Fibroblast of villous mesenchyme (primary cell): ENCODE results near the gene MRPL46. TPM values are rescaled to one million over a fixed set of nuclear protein-coding genes. Genes with fewer than 3 reads are reported as not detected.

Experiments
- DNase-seq: peaks from one replicate; pipeline ENCODE4 v3.0.0-alpha.2; 2010; ENCODE audit warnings: low read depth
- H3K4me3 ChIP-seq: 2 replicates; pipeline ENCODE4 v1.5.1; 2011; ENCODE audit warnings: low read depth, mild to moderate bottlenecking, low read length
- total RNA-seq: library from RNA; depleted of rRNA; stranded (reverse); fragments of >200 nt; gene quantifications from 2 replicates; pipeline ENCODE4 v1.2.3, GENCODE V29; 2012
- TF ChIP-seq, protein P1 (sequence below): IDR thresholded peaks from 2 replicates; pipeline ENCODE4 v1.5.1; 2012; ENCODE audit warnings: low read depth, mild to moderate bottlenecking, low read length; ENCODE audit not compliant: insufficient read depth

MRPL46 gene
- total RNA-seq, 1 donor, result 18.6 TPM

DNA sequence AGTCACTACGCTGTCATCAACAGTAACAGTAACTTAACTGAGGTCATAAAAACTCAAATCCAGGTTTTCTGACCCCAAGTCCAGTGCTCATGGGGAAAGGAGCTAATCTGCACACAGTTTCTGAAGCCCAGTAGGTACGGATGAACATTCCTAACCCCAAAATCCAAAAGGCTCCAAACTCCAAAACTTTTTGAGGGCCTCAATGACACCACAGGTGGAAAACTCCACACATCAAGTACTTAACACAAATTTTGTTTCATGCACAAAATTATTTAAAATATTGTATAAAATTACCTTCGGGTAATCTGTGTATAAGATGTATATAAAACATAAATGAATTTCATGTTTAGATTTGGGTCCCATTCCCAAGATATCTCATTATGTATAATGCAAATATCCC, 10.5 kb downstream of the MRPL46 start:
- no peak overlapping the region for H3K4me3 ChIP-seq
- TF ChIP-seq, protein P1, sequence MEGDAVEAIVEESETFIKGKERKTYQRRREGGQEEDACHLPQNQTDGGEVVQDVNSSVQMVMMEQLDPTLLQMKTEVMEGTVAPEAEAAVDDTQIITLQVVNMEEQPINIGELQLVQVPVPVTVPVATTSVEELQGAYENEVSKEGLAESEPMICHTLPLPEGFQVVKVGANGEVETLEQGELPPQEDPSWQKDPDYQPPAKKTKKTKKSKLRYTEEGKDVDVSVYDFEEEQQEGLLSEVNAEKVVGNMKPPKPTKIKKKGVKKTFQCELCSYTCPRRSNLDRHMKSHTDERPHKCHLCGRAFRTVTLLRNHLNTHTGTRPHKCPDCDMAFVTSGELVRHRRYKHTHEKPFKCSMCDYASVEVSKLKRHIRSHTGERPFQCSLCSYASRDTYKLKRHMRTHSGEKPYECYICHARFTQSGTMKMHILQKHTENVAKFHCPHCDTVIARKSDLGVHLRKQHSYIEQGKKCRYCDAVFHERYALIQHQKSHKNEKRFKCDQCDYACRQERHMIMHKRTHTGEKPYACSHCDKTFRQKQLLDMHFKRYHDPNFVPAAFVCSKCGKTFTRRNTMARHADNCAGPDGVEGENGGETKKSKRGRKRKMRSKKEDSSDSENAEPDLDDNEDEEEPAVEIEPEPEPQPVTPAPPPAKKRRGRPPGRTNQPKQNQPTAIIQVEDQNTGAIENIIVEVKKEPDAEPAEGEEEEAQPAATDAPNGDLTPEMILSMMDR, result no peak
- no peak for DNase-seq

GRCh38 chr15:88454867-88455810, 12.0 kb downstream of the MRPL46 start:
- H3K4me3 ChIP-seq, result no peak overlapping the region
- peak; percentile 72 for DNase-seq
- TF ChIP-seq, protein P1, result peak; percentile 82

DNA sequence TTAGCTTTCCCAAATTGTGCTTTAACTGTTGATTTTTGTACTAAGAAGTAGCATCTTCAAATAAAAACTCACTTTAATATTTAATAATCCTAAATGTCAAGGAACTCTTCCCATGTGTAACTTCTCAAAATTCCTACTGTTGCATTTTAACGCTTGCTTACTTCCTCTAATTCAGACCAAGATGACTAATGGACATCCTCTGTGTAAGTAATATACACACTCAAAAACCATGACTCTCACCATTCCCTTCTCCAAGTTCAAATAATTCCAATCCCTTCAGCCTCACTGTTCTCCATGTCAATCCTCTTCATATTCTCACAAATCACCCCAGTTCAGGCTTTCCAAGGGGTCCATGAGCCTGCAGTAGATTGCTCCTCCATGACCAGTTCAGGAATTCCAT, 13.0 kb downstream of the MRPL46 start:
- H3K4me3 ChIP-seq, result no peak overlapping the region
- TF ChIP-seq, protein P1, result no peak
- no peak for DNase-seq

DNA sequence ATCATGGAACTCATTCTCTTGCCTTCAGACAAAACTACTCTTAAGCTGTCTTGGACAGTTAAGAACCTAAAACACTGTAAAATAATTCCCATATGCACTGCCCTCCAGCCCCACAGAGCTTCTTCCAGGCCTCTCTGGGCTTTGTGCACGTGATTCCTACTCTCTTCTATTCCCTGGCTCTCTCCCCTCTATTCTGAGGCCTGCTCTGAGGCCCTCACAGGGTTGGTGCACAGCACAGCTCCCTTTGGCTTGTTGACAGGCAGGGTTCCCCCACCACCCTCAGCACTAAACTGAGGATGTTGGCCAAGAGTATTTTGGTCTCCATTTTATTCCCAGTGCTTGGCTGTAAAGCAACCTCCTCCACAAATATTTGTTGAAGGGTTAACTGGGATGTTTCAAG, 13.5 kb downstream of the MRPL46 start:
- no peak for DNase-seq
- TF ChIP-seq, protein P1, result no peak
- H3K4me3 ChIP-seq, result no peak overlapping the region

- H3K4me3 ChIP-seq, result no peak overlapping the region
- TF ChIP-seq, protein P1, result peak; percentile 84
- DNase-seq, result peak; percentile 61
Measured at GRCh38 chr15:88450125-88450798, 16.9 kb downstream of the MRPL46 start.

DNA sequence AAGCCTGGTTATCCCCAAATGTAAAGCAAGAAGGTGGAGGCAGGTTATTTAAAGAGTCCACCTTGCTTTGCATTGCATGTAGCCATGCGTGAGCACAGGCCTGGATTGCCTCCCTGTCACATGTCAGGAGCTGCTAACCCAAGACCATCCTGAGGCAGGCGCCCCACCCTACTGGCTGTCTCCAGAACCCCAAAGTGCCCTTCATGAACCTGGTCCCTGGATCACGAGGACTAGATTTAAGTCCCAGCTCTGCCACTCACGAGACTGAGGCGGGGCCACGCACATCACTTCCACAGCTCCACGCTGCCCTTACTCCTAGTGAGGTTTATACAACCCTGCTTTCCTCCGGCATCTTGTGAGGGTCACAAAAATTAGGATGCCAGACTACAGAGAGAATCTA, 17.6 kb downstream of the MRPL46 start:
- H3K4me3 ChIP-seq, result no peak overlapping the region

More for the DNA sequence above, 17.6 kb downstream of the MRPL46 start:
- no peak for DNase-seq
- TF ChIP-seq, protein P1, result no peak
